Renal cortical epithelial cell (primary cell): Measurements from ENCODE around the gene KANSL3. TPM values are rescaled to one million over a fixed set of nuclear protein-coding genes. Genes with fewer than 3 reads are reported as not detected.
"Not testable (repeated sequence)": the region's sequence is repeated elsewhere in the genome, so short reads cannot be mapped to it uniquely, and the experiment has no call there.

ENCODE experiments used
- DNase-seq: peaks from one replicate; pipeline ENCODE4 v3.0.0-alpha.2; 2011; ENCODE audit warnings: low read depth
- total RNA-seq: library from RNA; depleted of rRNA; stranded (reverse); fragments of >200 nt; gene quantifications from 2 replicates; pipeline ENCODE4 v1.2.3, GENCODE V29; 2014

The KANSL3 gene
- 21.4 and 55.2 TPM in 2 replicates for total RNA-seq

DNA sequence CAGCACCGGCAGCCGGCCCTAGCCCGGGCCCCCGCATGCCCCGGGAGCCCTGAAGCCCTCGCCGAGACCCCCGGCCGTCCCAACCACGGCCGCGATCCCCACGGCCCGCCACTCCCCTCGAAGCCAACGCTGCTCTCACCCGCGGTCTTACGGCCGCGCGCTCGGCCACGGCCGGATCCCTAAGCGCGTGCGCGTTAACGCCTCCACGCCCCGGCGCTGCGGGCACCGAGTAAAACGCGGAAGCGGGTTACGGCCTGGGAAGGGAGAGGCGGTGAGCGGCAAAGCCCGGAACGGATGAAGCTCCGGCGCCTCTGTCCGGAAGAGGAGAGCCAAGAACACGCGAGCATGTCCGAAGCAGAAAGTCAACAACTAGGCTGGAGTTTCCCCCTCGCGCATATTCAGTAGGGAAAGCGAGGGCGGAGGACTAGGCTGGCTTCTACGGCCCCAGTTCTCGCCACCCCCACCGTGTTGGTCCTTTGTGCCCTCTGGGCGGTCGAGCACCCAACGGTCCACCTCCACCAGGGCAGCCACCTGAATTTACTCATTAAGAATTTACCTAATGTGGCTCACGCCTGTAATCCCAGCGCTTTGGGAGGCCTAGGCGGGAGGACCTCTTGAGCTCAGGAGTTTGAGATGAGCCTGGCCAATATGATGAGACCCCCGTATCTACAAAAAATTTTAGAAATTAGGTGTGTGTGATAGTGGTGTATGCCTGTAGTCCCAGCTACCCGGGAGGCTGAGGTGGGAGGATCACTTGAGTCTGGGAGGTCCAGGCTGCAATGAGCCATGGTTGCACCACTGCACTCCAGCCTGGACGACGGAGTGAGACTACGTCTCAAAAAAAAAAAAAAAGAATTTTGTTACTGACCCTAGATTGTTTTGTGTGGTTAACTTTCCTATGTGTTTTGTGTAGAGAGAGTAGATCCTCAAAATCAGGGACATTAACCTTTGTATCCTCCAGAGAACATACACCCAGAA, at the start of gene KANSL3:
Gene KANSL3, minus strand, starts transcription at position 169 of the 978 bp plus-strand sequence. CDS start 1,177 bp downstream, outside the sequence.
- peak; percentile 64 for DNase-seq

DNA sequence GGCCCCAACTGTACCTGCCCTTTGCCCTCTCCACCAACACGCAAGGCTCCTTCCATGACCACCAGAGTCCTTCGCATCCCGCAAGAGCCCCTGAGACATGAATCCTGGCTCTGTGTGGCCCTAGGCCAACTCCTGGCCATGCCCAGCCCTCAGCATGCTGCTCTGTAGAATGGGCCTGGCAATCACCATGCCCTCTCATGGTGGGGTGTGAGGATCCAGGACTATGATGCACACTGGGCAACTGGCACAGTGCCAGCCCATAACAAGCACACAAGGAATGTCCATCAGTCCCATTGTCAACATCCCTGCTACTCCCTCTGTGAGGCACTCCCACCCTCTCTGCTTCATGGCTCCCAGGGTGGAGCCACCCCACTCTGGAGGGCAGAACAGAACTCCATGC, 49.2 kb upstream of the KANSL3 start:
- DNase-seq, result no peak

DNA sequence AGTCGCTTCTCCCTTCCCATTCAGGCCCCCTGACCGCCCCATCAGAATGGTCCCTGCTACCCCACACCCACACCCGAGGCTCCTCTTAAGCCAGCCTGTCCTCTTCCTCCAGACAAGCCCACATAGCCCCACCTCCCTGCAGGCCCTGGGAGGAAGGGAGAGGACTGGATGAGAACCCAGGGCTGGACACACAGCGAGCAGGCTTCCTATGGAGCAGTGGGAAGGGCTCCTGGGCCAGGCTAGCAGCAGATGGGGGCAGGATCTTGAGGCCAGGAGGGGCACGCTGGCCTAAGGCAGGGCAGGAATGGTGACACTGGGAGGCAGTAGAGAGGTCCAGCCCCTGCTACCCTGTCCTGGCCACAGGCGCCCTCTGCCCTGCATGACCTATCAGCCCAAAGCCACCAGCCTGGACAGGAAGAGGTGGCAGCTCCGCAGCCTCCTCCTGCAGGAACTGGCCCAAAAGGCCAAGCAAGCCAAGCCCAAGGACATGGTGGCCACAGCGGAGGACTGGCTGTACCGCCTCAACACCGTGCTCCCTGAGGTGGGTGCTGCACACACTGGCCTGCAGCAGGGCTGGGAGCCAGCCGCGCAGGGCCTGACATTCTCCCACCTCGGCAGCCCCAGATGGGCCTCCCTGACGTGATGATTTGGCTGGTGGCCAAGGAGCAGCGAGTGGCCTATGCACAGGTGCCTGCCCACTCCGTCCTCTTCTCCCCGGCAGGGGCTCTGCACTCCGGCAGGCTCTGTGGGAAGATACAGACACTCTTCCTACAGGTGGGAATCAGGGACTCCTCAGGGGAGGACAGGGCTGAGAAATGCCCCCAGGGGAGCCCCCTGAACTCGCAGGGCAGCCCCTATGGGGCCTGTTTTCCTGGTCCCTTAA, 47.7 kb upstream of the KANSL3 start:
- no peak for DNase-seq

DNA sequence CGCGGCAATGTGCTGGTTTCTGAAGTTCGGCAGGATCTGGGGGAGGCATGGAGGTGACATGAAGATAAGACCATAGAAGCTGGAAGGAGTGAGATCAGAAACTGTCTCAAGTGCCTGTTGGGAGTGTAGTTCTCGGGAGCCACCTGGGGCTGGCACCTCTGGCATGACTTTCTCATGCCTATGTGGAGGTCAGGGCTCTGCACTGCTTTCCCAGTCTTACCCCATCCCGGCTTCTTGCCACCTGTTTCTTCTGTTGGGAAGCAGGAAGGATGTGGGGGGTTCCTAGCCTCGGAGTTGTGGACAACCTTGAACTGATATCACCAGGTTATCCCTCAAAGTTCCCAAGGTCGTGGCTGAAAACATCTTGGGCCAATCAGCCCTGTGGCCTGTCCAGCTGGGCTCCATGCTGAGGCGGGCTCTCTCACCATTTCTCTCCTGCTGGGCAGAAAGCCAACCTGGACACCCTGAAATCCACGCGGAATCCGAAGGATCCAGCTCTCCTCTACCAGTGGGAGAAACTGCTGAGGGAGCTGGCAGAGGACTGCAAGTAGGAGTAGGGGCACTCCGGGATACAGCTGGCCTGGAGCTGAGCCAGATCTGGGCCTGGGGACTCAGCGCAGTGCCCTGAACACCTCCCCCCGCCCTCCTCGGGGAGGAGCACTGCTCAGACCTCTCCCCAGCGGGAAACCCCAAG, 46.9 kb upstream of the KANSL3 start:
- no peak for DNase-seq

DNA sequence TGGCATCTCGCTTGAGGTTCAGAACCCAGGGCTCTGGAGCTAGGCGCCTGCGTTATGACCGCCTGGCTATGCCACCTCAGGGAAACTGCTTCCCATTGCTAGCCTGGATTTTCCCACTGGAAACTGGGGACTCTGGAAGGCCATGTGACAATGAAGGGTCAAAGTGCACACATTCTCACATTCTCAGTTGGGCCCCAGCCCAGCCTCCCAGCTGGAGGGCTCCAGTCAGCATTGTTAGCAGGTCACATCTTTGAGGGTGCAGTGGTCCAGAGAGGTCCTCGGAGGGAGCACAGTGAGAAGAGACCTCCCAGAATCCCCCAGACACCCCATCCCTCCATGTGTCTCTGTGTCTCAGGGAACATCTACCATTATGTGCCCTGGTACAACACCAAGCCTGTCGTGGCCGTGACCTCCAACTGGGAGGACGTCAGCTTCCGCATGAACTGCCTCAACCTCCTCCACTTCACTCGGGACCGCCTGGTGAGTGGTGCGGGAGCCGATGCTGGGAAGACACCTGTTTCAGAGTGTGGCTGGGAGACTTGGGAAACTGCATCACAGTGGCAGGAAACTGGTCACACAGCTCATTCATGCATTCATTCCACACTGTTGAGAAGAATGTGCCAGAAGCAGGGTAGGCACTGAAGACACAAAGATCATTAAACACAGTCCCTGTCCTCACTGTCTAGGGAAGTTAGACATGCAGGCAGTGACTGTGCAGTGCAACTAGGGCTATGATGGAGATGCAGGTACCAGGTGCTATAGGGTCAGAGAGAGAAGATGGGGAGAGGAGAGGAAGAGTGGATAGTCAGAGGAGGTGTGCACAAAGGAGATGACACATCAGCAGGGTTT, 46.1 kb upstream of the KANSL3 start:
- no peak for DNase-seq

DNA sequence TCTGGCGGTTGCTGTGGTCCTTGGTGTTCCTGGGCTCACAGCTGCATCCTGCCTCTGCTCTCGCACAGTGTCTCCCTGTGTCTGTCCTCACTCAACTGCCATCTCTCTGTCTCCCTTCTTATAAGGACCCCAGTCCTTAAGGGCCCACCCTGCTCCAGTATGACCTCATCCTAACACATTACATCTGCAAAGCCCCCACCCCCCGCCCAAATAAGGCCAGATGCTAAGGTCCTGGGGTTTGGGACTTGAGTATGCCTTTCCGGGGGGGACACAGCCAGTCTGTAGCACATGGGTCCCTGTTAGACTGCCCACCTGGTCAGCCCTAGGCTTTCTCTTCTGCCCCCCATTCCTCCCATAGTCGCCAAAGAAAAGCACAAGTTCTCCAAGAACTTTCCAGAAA, 45.2 kb upstream of the KANSL3 start:
- DNase-seq, result no peak

DNA sequence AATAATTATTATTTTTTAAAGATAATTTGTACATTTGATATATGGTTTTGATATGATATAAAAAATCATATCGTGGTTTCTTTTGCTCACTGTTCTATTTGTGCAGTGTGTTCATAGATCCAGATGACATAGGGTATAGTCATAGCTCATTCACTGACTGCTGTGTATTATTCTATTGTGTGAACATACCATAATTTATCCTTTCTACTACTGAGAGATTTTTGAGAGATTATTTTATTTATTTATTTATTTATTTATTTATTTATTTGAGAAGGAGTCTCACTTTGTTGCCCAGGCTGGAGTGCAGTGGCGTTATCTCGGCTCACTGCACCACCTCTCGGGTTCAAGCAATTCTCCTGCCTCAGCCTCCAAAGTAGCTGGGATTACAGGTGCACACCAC, 43.4 kb upstream of the KANSL3 start:
- DNase-seq, result no peak

DNA sequence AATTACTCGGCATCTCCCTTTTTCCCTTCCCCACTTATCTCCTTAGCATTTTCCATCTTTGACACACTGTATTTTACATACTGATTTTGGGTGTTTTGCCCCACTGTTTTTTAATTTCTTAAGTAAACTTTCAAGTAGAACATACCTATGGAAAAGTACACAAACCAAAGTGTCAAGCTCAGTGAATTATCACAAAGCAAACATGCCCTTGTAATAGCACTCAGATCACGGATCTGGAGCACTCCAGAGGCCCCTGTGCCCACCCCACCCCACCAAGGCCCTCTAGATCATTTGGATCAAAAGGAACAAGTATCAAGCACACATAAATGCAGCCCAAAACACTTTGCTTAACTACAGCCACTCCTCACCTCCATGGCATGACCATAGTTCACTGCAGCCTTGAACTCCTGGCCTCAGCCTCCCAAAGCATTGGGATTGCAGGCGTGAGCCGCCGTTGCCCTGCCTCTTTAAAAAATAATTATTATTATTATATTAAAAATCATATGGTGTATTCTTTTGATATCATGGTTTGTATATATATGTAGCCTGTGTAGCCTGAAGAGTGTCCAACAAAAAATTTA, 42.5 kb upstream of the KANSL3 start:
- DNase-seq, result no peak

DNA sequence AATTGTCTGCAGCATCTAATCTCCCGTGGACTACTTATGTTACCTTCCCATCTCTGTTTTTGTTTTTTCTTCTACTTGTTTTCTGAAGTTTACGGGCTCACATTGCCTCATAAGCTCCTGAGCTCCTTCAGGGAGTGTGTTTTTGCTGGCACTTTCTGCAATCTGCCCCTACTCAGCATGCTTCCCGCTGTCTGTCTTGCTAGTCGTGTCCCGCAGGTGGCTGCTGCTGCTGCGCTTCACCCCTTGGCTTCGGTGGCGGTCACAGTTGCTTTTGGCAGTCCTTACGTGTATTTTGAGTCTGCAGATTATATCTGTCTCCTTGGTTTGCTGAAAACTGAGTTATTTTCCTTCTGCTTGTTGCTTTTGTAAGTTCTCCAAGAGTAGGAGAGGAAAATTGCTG, 41.7 kb upstream of the KANSL3 start:
- DNase-seq, result no peak

DNA sequence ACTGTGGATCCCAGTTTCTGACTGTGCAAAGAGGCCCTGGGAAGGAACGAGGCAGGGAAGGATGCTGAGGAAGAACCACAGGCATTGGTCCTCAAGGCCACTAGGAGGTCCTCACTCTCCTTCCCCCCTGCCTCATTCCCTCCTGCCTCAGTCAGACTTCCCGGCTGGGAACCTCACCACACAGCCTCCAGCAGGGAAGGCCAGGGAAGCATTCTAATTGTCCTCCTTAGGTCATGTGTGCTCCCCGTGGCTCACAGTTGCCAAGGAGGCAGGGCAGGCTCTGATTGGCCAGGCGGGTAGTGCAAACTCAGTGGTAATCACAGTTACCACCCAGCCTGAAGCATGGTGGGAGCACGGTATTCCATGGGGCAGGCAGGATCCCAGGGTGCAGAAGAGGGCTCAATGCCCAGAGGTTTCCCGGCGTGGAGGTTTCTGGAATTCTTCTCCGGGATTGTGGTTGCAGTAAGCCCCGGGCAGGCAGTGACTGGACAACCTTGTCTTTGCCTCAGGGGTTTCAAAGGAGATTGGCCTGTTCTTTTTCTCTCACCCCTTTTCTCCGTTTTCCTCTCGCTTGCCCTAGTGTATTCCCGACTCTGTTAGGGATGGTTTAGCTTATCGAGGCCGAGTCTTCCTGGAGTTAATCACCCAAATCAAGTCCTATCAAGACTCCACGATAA, 31.6 kb upstream of the KANSL3 start:
- DNase-seq, result no peak

DNA sequence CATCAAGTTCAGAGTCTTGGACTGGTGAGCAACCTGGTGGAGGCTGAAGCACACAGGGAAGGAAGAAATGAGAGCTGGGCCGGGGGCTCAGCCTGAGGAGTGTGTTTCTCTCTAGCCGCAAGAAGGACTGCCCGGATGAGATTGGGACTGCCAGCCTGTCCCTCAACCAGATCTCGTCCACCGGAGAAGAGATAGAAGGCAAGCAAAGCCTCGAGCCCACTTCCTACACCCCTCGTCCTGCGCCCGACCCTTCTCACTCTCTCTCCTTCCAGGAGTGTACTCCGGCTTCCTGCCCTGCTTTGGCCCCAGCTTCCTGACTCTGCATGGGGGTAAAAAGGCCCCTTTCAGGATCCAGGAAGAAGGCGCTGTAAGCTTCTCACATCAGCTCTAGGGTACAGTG, 30.7 kb upstream of the KANSL3 start:
- no peak for DNase-seq

DNA sequence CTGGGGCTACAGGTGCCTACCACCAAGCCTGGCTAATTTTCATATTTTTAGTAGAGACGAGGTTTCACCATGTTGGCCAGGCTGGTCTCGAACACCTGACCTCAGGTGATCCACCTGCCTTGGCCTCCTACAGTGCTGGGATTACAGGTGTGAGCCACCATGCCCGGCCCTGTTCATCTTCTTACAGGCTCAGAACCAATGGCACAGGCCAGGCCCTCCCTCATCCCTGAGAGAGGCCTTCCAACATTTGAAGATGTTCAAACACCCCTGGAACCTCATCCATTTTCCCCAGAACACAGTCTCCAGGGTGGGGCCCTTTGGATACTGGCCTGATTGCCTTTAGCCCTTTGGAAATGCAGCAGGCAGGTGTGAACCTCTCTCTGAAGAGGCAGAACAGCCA, 27.6 kb upstream of the KANSL3 start:
- DNase-seq, result not testable (repeated sequence)

DNA sequence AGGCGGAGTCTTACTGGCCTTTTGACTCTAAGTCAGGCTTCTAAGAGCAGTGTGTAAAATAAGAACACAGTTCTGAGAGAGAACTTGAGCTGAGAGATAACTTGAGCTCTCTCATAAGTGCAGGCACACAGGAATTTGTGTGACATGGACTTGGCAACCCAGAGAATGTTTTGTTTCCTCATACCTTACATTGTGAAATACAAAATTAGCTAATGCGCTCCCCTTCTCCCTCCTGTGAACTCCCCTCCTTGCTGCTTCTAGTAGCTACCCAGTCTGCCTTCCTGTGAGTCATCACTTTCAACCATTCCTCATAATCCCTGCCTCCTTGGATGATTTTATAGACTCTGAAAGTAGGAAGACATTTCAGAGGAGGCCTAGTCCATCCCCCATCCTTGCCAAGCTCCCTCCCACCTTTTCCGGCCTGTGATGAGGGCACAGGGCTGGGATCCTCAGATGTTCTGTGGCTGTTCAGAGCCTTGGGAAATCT, 27.0 kb upstream of the KANSL3 start:
- peak; percentile 98 for DNase-seq

DNA sequence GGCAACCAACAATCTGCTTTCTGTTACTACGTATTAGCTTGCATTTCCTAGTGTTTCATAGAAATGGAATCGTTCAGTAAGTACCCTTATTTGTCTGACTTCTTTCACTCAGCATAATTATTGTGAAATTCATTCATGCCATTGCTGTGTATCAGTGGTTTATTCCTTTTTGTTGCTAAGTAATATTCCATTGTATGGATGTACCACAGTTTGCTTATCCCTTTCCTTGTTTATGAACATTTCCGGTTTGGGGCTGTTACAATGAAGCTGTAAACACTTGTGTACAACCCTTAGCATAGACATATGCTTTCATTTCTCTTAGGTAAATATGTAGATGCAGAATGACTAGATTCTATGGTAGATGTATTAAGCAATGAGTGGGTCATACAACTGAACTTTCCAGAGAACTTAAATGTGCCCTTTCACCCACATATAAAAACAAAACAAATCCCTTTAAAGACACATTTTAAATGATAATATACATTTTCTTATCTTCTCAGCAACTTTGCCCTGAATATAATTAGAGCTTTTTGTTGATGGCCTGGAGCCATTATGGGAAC, 26.3 kb upstream of the KANSL3 start:
- DNase-seq, result no peak

DNA sequence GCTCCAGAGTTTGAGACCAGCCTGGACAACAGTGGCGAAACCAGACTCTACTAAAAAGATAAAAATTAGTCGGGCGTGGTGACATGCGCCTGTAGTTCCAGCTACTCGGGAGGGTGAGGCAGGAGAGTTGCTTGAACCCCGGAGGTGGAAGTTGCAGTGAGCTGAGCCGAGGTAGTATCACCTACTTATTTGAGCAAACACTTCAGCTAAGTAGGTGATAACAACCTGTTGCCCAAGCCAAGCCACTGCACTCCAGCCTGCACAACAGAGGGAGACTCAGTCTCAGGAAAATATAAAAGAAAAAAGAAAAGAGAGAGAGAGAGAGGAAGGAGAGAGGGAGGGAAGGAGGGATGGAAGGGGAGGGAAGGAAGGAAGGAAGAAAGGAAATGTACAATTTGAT, 25.7 kb upstream of the KANSL3 start:
- DNase-seq, result no peak

DNA sequence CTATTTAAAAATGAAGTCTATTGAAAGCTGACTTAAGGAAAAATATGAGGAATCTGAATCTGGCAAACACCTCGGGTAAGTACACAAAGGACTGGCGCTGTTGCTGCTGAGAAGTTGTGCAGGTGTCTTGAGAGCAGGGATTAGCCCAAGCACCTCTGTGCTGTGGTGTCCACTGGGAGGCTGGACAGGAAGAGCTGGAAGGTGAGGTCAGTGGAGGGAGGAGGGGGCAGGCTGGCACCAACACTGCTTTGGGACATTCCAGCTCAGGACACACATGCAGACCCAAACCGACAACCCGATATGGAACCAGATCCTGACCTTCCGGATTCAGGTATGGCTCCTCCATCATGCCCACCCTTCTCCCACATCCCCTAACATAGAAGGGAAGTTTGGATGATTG, 25.1 kb upstream of the KANSL3 start:
- DNase-seq, result no peak

DNA sequence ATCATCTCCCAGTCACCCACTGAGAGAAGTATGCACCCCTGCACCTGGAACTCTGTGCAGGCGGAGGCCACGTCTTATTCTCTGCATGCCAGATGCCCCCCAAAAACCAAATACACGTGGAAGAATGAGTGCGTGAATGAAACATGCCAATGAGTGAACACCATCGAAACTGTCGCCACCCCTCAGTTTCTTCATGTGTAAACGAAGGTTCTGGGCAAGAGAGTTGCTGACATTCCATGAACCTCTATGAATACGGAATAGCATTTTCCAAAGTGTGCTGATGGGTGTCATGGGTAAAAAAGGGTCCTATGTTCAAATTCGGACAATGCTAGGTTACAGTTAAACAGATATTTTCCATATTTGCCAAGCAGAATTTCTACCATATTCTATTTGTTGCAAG, 24.2 kb upstream of the KANSL3 start:
- no peak for DNase-seq

DNA sequence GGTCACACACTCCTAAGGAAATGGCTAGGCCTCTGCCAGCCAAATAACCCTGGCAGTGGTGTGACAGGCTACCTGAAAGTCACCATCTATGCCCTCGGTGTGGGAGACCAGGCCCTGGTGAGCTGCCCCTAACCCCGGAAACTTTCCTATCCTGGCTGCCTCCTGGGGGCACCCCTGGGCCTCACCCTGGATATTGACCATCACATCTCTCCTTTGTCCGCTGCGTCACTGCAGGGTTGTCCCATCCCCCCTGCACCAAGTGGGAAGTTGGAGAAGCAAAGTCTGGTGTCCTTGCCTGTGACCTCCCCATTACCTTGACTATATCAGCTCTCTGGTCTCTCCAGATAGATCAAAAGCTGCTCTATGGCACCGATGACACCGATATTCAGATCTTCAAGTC, 23.2 kb upstream of the KANSL3 start:
- no peak for DNase-seq

DNA sequence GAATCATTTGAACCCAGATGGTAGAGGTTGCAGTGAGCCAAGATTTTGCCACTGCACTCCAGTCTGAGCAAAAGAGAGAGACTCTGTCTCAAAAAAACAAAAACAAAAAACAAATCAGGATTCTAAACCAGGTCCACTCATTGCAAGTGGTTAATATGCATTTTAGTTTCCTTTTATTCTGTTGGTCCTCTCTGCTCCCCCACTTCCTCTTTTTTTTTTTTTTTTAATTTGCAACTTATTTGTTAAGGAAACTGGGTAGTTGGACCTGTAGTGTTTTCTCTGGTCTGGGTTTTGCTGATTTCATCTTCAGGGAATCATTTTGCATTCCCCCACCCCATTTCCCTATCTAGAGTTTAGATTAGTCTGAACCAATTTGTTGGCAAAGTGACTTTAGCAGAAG, 18.4 kb upstream of the KANSL3 start:
- no peak for DNase-seq

DNA sequence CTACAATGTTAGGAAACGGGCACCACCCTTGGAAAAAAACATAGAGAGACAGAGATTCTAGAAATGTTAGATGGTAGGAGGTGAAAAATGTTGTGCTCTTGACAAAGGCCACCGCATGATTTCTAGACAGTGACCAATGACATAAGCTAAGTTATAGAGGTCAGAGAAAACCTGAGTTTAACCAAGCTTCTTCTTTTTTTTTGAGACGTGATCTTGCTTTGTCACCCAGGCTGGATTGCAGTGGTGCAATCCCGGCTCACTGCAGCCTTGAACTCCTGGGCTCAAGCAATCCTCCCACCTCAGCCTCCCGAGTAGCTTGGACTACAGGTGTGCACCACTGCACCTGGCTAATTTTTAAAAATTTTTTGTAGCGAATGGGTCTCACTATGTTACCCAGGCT, 17.4 kb upstream of the KANSL3 start:
- no peak for DNase-seq
